Fibroblast of pulmonary artery (primary cell): Measurements from ENCODE around the gene GALNT17.

Experiments used
- DNase-seq: peaks from one replicate; pipeline ENCODE4 v3.0.0-alpha.2; 2010; ENCODE audit warnings: low read depth
- H3K4me3 ChIP-seq: replicated peaks from 2 replicates; pipeline ENCODE4 v1.5.1; 2011; ENCODE audit warnings: low read depth, mild to moderate bottlenecking, control low read depth, low read length, moderate library complexity
- TF ChIP-seq, protein P1 (sequence below): IDR thresholded peaks from 2 replicates; pipeline ENCODE4 v1.5.1; 2011; ENCODE audit warnings: mild to moderate bottlenecking, control low read depth, low read length, inconsistent platforms; ENCODE audit errors: missing control alignments

Gene GALNT17

DNA sequence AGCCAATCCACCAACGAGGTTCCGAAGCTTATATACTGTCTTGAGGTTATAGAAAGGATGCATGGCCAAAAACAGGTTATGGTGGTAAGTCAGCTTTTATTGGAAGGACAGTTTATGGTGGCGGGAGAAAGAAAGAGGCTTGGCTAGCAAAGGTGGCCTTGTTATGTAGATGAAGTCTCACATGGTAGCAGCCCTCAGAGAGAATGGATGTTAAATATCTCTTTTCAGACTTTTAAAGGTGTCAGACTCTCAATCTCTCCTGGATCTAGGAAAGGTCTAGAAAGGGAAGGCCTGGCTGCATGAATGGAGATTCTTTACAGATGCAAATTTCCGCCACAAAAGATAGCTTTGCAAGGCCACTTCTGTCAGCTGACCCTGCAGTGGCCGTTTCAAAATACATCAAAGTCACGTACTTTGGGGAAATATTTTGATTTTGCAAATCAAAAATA is 333.8 kb downstream of the GALNT17 start:
- TF ChIP-seq, protein P1, sequence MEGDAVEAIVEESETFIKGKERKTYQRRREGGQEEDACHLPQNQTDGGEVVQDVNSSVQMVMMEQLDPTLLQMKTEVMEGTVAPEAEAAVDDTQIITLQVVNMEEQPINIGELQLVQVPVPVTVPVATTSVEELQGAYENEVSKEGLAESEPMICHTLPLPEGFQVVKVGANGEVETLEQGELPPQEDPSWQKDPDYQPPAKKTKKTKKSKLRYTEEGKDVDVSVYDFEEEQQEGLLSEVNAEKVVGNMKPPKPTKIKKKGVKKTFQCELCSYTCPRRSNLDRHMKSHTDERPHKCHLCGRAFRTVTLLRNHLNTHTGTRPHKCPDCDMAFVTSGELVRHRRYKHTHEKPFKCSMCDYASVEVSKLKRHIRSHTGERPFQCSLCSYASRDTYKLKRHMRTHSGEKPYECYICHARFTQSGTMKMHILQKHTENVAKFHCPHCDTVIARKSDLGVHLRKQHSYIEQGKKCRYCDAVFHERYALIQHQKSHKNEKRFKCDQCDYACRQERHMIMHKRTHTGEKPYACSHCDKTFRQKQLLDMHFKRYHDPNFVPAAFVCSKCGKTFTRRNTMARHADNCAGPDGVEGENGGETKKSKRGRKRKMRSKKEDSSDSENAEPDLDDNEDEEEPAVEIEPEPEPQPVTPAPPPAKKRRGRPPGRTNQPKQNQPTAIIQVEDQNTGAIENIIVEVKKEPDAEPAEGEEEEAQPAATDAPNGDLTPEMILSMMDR: no peak
- no peak overlapping the region for H3K4me3 ChIP-seq
- no peak for DNase-seq

DNA sequence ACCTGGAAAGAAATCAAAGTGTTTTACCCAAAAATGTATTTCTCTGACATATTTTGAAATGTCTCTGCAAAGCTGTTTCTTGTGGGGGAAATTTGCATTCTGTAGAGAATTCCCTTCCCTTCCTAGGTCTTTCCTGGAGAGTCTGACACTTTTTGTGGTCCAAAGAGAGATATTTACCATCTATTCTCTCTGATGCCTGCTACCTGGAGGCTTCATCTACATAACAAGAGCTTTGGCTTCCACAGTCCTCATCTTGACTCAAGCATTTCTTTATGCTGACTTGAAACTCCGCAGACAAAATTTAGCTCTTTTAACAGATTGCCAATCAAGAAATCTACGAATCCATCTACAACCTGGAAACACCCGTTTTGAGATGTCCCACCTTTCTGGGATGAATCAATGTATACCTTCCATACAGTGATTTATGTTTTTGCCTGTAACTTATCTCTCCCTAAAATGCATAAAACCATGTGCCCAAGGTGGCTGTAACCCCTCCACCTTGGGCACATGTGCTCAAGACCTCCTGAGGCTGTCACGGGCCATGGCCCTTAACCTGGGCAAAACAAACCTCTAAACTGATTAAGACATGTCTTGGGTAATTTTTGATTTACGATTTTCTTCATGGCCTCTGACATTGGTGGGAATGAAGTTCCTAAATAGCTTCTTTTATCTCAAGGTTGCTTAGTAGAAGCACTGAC is 334.7 kb downstream of the GALNT17 start:
- TF ChIP-seq, protein P1: no peak
- no peak for DNase-seq
- H3K4me3 ChIP-seq: no peak overlapping the region

DNA sequence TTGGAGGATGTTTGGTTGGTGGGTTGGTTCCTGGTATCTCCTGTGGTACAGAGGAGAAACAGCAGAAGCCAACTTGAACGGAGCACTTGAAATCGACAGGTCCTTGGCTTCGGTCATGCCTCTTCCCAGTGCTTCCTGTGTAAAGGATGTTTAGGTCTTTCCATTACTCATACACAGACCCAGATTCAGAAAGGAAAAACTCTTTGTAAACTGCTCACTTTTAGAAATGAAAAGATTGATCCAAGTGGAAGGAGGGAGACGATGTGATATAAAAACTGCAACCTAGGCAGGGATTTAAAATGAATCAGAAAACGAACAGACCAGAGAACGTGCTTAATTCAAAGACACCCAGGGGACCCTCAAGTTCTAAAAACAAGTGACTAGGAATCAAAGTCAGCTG is 338.4 kb downstream of the GALNT17 start:
- TF ChIP-seq, protein P1: no peak
- DNase-seq: no peak

DNA sequence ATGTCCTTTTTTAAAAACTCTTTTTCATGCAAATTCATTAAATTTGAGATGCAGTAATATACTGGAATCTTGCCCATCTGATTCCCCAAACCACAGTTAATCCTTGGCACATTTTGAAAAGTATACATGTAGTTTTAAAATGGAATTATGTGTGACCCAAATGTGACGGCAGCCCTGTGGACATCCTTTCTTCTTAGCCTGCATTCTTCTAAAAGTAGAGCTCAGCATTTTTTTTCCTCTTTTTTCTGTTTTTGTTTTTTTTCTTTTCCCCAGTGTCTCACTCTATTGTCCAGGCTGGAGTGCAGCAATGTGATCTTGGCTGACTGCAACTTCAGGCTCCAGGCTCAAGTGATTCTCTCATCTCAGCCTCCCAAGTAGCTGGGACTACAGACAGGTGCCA is 338.9 kb downstream of the GALNT17 start:
- TF ChIP-seq, protein P1: no peak
- DNase-seq: no peak
- H3K4me3 ChIP-seq: no peak overlapping the region

More for the DNA sequence above, 338.4 kb downstream of the GALNT17 start:
- no peak overlapping the region for H3K4me3 ChIP-seq

DNA sequence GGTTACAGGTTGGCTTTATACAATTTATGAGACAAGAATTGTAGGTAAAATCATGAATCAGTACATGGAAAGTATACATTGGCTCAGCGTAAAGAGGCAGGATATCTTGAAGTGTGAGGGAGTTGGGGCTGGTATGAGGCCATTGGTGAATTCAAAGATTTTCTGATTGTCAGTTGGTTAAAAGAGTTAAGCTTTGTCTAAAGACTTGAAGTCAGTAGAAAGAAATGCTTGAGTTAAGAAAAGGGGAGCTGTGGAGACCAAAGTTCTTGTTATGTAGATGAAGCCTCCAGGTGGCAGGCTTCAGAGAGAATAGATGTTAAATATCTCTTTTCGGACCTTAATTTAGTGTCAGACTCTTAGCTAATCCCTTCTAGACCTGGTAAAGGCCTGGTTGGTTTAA is 341.0 kb downstream of the GALNT17 start:
- DNase-seq: no peak
- TF ChIP-seq, protein P1: no peak
- H3K4me3 ChIP-seq: no peak overlapping the region

DNA sequence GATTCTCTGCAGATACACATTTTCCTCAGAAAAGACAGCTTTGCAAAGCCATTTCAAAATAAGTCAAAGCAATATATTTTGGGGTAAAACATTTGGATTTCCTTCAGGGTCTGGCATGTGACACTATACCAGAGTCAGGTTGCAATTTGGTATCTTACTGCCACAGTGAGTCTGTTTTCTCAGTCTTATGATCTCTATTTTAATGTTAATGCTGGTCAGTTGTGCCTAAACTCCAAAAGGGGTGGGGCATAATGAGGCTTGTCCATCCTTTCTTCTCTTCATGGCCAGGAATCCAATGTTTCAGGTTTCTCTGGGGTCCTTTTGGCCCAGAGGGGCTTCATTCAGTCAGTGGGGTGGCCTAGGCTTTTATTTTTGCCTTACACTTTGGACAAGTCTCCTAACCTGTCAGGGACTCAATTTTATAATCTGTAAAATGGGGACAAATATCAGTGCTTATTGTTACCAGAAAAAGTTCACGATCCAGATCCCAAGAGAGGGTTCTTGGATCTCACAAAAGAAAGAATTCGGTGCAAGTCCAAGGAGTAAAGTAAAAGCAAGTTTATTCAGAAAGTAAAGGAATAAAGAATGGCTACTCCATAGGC is 341.5 kb downstream of the GALNT17 start:
- no peak overlapping the region for H3K4me3 ChIP-seq
- TF ChIP-seq, protein P1: no peak
- no peak for DNase-seq
